ENCODE data around the gene RFNG. TPM values are rescaled to one million over a fixed set of nuclear protein-coding genes. Genes with fewer than 3 reads are reported as not detected.
A peak's percentile ranks its signal among the peaks of the same experiment; 100 is the strongest.

Gene RFNG
- polyA plus RNA-seq, 5 donors = 31.2 to 57.4 (median 50.3) TPM

DNA sequence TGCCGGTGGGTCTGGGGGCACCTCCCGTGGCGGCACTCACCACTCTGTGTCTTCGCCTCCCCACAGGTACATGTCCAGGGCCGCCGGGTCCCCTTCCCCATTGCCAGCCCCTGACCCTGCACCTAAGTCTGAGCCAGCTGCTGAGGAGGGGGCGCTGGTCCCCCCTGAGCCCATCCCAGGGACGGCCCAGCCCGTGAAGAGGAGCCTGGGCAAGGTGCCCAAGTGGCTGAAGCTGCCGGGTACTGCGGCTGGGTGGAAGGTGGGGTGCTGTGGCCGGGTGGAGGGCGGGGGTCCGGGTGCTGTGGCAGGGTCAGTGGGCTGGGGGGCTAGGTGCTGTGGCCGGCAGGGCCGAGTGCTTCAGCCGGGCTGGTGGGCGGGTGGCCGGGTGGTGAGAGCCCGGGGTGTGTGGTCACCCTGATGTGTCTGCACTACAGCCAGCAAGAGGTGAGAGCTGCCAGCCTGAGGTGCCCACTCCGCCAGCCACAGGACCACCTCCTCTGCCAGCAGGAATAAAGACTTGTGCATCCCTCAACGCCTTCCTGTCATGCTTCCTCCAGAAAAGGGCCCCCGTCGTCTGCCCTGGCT, 34.6 kb downstream of the RFNG start:
- DNase-seq = no peak

DNA sequence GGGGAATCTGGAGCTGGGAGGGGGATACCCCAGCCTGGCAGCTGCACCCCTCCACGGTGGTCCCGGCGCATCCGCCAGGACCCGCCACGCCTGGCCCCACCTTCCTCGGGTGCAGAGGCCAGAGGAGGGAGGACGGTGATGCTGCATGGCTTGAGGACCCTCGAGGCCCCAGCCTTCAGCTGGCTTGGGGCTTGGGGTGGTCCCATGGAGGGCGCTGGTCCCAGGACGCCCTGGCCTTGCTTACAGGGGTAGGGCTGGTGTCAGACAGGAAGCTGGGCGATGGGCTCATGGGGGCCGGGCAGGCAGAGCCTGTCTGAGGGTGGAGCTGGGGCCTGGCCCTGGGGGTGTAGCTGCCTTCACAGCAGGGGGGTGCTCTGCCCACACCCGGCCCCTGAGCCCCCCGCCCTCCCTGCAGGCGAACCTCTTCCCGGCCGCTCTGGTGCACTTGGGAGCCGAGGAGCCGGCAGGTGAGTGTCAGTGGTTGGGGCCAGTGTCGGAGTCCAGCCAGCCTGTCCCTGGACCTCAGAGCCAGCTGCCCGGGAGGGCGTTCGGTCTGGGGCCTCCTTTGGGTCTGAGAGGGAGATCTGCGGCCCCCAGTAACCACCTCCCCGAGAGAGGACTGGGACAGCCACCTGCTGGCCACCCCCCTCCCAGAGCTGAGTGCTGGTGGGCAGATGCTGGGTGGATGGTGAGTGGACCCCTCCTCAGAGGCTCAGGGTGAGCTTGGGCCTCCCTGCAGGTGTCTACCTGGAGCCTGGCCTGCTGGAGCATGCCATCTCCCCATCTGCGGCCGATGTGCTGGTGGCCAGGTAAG, 35.3 kb downstream of the RFNG start:
- DNase-seq = no peak

DNA sequence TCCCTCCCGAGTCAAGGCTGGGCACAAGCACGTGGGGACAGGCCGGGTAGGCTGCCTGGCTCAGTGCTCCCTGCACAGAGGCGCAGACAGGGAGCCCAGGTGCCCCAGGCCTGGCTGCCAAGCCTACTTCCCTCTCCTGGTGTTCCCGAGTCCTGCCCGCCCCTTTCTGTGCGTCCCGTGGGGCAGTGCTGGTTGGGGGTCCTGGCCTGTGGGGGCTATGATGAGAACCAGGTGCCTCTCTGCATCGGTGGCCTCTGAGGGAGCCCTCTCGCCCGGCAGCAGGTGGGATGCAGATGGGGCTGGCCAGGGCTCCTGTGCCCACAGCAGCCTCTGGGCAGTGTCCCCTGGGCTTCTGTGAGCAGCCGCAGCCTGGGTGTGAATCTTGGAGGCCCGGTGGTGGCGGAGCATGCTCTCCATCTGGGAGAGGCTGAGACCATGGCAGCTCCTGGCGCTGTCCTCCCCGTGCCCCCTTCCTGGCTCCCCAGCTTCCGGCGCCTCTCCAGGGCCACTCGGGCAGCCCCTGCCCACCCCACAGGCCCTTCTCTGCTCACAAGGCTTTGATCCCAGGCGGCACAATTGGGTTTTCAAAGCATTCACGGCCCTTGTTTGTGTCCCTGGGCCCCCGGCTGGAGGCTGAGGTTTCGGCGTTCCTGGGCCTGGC, 36.2 kb downstream of the RFNG start:
- peak in 1 of 2 donors; percentile 51 for DNase-seq

DNA sequence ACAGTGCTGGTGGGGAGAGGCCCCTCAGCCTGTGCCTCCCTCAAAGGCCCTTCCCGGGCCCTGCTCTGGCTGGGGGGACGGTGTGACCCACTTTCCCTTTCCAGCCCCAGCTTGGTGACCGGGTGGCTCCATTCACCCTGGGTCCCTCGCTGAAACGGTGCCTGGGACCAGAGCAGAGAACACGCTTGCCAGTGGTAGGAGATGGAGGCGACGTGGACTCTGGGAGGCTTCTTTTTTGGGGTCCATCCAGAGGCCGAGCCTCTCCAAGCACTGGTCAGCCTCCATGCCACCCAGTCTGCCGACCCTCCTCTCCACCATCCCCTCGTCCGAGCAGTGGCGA, 36.7 kb downstream of the RFNG start:
- no peak for DNase-seq

DNA sequence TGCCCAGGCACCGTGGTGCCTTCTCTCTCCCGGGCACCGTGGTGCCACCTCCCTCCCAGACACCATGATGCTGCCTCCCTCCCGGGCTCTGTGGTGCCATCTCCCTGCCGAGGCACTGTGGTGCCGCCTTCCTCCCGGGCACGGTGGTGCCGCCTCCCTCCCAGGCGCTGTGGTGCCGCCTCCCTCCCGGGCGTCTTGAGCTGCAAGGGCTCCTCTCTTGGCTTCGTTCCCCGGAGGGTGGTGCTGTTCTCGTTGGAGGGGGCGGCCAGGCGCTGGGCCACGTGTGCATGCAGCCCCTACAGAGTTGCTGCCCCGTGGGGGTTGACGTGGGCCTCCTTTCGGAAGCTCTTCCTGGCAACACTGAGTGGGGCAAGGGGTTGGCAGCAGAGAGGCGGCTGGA, 37.2 kb downstream of the RFNG start:
- no peak for DNase-seq

DNA sequence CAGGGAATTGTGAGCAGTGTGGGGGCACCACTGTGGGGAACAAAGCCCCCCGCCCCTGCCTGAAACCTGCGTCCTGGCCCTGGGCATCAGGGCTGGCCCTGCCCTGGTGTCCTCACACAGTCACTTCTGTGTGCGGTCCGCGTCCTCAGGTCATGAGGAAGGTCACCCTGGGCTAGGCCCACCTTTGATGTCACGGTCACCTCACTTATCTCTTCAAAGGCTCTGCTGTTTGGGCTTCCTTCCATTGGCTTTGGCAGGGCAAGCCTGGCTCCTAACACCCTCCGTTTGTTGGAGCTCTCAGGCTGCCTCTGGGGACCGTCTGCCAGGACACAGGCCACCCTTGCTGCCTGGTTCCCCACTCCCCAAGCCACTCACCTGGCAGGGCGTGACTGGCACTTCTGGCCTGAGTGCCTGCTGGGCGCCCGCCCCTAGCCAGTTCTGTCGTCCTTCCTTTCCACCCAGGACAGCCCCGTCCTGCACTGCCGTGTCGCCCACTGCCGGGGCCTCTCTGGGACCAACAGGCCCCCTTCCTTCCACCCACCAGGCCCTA, 37.8 kb downstream of the RFNG start:
- DNase-seq = no peak

DNA sequence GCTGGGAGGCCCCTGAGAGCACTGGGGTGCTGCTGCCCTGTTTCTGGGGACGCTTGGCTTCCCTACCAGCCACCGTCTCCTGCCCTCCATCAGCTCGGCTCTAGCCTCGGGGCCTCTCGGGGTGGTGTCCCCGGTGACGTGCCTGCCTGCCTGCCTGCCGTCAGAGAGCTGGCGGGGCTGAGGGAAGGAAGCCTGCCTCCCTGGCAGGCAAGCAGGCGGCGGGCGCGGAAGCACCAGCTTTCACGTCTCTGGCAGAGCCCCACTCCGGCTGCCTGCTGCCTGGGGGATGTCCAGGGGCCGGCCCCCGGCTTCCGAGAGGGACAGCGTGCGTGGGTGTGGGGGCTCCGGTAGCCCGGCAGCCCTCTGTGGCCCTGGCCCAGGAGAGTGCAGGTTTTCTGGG, 38.3 kb downstream of the RFNG start:
- no peak for DNase-seq

DNA sequence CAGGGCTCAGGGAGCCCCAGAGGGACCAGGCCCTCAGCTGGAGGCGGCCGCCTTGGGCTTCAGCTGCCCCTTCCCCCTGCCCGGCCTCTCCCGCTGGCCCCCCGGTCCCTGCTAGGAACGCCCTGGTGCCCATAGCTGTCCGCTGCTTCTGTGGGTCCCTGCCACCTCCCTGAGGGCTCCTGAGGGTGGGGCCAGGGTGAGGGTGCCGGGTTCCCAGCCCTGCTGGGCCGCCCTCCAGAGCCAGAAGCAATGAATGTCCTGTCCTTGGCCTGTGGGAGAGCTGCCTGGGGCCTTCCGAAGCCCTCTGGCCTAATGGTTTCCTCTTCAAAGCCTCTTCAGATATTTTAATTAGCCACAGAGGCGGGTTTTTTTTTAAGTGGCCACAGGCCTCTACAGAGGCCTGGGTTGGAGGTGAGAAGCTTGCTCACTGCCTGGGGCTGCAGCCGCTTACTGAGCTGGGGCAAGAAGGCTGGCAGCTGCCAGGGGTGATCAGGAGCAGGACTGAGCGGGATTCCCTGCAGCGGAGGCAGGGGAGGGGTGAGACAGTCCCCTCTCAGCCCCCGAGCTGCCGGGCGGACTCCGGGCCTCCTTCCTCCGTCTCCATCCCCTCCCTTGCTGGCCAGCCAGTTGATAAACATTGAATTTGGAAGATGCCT, 38.8 kb downstream of the RFNG start:
- no peak for DNase-seq

DNA sequence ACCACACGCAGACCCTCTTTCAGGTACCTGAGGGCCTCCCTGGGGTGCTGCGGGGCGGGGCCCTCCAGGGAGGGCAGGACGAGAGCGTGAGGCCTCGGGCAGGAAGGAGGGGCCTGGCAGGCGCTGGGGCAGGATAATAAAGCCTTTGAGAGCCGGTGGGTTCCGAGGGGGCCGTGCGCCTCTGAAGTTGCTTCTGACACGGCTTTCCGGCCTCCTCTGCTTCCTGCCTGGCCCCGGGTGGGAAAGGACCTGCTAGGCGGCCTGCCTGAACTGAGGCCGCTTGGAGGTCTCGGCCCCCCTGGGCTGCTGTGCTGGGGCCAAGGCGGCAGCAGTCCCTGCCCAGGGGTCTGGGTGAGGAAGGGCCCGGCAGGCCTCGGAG, 39.4 kb downstream of the RFNG start:
- DNase-seq = no peak

DNA sequence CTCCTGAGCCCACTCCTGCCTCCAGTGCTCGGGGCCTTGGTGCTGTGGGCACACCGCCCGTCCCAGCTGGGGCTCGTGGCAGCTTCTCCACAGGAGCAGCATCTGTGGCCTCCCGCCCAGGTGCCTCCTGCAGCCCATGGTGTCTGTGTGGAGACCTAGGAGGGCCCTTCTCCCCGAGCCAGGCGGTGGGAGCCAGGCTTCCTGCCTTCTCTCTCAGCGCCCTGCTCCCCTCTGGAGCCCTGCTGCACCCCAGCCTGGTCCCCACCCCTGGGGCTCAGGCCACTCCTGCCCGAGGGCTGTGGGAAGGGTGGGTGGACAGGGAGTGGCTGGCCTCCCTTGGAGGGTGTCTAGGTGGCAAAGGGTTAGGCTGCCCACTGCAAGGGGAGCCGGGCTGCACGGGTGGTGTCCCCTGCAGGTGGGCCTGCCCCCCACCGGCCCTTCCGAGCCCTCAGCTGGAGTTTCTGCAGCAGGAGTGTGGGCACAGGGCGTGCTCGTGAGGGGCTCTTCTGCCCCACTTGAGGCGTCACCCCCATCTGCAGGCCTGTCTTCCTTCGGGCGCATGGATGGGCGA, 39.9 kb downstream of the RFNG start:
- DNase-seq = no peak

DNA sequence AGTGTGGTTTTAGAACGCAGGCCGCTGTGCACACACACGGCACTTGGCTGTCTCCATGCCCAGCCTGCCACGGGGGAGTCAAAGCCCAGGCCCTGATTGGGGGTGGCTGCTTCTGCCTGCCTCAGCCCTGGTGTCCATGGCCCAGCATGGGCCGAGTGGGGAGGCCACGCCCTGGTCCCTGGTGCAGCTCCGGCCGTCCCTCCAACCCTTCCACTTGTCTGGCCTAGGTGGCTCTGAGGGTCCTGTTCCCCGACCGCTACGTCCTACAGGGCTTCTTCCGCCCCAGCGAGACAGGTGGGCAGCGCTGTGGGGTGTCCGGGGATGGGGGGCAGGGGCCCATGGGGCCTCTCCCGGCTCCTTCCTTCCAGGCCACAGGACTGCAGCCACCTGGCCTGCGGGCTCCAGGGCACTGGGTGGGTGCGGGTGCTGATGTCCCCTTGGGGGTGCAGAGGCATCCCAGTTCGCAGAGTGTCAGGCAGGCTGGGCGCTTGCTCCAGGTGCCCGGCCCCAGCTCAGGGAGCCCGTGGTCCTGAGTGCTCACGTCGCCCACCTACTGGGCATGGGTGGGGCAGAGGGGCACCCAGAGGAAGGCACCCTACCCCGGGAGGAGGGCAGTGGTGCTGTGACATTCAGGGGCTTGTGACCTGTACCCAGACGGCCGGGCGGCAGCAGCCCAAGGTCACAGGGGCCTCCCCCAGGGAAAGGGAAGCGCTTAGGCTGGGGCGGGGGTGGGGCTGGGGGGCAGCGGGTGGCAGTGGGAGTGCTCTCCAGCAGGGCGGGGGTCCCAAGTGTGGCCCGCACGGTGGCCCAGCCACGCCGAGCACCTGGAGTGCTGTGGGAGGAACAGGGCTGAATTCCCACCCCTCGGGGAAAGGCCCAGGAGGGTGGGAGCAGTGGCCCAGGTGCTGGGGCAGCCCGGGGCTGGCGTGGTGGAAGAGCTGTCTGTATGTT, 40.8 kb downstream of the RFNG start:
- no peak for DNase-seq

DNA sequence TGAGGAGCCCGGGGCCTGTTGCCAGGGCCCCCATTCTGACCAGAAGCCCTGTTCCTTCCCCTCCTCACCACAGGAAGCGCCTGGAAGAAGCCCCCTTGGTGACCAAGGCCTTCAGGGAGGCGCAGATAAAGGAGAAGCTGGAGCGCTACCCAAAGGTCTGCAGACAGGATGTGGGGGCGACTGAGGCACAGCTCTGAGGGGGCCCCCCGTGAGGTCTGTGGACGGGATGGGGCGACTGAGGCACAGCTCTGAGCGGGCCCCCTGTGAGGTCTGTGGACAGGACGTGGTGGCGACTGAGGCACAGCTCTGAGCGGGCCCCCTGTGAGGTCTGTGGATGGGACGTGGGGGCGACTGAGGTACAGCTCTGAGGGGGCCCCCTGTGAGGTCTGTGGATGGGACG, 42.2 kb downstream of the RFNG start:
- no peak for DNase-seq

DNA sequence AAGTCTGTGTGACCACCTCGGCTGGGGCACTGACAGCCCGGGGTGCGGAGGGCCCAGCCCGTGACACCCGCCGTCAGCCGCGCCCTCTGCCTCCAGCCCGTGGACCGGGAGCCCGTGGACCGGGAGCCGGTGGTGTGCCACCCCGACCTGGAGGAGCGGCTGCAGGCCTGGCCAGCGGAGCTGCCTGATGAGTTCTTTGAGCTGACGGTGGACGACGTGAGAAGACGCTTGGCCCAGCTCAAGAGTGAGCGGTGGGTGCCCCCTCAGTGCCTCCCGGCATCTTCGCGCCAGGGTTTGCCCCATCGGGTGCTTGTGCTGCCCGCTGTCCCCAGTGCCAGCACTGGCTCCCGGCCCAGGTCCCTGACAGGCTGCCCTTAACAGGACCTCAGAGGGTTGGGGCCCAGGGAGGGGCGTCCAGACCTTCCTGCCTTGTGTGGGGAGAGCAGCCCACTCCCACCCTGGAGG, 42.6 kb downstream of the RFNG start:
- DNase-seq = no peak

DNA sequence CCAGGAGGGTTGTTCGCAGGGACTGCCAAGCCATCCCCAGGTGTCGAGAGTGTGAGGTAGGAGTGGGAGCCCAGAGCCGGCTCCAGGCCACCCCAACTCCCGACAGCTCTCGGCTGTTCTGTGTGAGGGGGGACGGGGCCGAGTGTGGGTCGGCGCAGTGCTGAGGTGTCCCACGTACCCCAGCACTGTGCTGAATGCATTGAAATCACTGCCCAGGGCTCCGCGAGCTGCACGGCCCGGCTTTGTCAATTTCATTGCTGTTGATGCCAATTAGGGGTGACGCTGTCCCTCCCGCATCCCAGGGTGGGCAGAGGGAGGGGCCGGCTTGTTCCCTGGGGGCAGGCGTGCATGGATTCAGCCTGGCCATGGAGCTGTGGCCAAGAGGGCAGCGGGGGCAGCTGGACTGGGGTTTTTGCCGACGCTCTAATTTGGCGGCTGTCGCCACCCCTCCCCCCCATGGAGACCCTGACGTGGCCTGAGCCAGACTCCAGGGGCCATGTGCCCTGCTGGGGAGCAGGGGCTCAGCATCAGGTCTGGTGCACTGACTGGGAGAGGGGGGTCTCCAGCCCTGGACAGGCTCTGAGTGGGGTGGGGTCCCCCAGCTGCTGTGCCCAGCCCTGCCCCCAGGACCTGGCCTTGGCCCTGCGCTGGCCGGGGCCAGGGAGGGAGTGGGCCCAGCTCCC, 43.2 kb downstream of the RFNG start:
- DNase-seq = no peak

DNA sequence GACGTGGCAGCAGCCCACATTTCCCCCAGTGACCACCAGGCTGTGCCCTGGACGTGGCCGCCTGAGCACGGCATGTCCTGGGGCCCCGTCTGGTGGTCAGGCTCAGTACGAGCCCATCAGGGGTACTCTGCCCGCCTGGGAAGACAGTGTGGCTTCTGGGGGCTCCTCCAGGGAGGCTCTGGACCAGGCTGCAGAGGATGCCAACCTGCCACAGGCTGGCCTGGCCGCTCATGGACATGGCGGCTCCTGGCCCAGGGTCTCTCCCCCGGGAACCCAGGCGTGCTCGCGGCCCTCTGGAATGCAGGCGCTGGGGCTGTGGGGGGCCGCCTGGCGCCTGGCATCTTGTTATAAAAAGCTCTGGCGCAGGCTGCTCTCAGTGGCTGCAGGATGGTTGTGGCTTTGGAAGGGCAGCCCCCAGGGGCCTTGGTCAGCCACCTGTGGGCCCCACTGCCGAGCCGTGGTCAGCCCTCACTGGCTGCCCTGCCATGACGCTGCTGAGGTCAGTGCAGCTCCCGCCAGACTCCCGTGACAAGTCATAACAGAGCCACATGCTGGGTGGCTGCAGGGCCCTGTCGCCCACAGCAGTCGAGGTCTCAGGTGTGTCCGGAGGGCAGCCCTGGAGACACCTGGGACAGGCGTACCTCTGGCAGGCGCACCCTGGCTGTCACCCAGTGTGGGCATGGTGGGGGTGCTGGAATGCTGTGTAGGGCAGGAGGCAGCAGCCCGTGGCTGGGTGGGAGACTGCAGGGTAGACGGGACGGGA, 43.9 kb downstream of the RFNG start:
- DNase-seq = no peak

DNA sequence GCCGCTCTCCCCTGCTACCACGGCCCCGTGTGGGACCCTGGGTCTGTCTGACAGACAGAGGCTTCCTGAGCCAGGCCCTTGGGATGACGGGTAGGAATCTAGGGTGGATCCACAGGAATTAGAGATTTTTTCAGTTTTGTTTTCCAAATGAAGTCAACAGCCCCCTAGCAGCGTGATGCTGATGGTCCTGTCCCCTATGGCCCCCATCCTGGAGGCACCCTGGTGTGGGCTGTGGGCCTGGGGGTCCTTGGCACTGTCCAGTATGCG, 44.5 kb downstream of the RFNG start:
- DNase-seq = no peak

DNA sequence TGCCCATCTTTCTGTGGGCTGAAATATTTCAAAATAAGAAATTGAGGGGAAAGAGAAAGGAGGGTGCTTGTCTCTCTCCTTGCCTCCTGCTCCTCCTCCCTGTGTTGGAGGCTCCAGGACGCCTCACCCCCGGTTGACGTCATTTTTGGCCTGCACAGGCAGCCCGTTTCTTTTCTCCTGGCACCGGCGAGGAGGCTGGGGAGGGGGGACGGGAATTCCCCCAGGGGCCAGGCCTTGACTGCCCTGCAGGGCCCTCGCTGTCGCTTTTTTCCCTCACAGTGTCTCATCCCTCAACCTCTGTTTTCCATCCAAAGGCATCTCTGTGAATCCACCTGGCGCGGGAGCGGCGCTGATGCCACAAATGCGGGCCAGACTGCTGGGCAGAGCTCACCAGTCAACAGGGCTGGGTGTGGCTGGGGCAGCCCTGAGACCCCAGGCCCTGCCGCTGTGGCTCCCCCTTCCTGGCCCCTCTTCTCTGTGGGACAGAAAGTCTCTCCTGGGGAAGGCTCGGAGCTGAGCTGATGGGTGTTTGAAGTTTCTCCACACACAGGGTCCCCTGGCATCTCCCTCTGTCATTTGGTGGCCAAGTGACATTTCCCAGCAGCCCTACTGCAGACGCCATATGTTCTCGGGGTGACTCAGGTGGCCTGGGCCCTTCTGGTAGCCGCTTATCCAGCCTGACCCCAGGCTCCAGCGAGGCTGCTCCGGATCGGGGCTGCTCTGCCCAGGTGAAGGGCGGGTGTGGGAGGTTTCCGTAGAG, 45.0 kb downstream of the RFNG start:
- no peak for DNase-seq

DNA sequence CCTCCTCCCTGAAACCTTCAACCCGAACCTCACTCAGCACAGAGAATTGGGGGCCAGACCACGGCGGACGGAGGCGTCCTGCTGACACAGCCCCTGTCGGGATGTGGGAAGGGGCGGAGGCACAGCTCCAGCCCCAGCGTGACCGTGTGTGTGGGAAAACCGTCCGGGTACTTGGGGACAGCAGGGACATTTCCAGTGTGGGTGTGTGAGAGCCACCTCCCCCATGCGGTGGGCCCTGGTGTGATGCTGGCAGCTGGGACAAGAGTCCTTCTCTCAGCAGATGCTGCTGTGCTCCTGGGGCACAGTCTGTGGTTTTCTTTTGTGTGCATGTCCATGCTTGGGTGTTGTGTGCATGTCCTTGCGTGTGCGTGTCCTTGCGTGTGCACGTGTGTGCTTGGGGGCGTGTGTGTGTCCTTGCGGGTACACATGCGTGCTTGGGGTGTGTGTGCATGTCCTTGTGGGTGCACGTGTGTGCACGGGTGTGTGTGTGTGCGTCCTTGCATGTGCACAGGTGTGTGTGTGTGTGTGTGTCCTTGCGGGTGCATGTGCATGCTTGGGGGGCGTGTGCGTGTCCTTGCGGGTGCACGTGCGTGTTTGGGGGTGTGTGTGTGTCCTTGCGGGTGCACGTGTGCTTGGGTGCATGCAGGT, 45.8 kb downstream of the RFNG start:
- DNase-seq = no peak
